A549 (cell line): ENCODE data around the gene VSIR. TPM values are rescaled to one million over a fixed set of nuclear protein-coding genes. Genes with fewer than 3 reads are reported as not detected.

Experiments used
- ATAC-seq, 2 experiments: fragments of 200-7000 bp in 1 of 2; fragments of >200 bp in 1 of 2; cut with Nextera tagmentation in 1 of 2; cut with Tn5 transposase in 1 of 2; 3 replicates each; pipeline versions ENCODE4 v1.8.0 to v1.9.1; 2018 to 2020; ENCODE audit warnings: mild to moderate bottlenecking in 1 of 2, moderate library complexity in 1 of 2
- CTCF ChIA-PET: fragments of 300-600 bp; sonication (Branson Sonifier 250); formaldehyde crosslinking; extraction: SDS; loops from one replicate; lab custom pipeline; 2021; ENCODE audit warnings: antibody characterized with exemption, inconsistent platforms; lab: Yijun Ruan, JAX
- POLR2A ChIA-PET: fragments of 350-600 bp; formaldehyde crosslinking; extraction: SDS; loops from one replicate; lab custom pipeline; 2021; ENCODE audit warnings: antibody characterized with exemption, inconsistent platforms; lab: Yijun Ruan, JAX
- DNase-seq, 2 experiments: peaks; one replicate each; pipeline versions ENCODE4 v3.0.0 to v3.0.0-alpha.2; 2011 to 2016; ENCODE audit warnings: low read depth in 1 of 2, low spot score in 1 of 2
- FAIRE-seq: peaks from 2 replicates; lab custom pipeline; 2011; peaks lifted over from hg19 to GRCh38; lab: Jason Lieb, UNC
- H3K27ac ChIP-seq, 2 experiments: fragments of >200 bp; sonication (Bioruptor Twin); formaldehyde crosslinking; 3 replicates each; pipeline ENCODE4 v1.5.1; 2016 to 2017
- H3K4me1 ChIP-seq: fragments of >200 bp; sonication (Bioruptor Twin); formaldehyde crosslinking; 3 replicates; pipeline ENCODE4 v1.6.1; 2016
- H3K4me2 ChIP-seq: fragments of >200 bp; sonication (Bioruptor Twin); formaldehyde crosslinking; 3 replicates; pipeline ENCODE4 v1.6.1; 2016
- H3K4me3 ChIP-seq: fragments of >200 bp; sonication (Bioruptor Twin); formaldehyde crosslinking; 3 replicates; pipeline ENCODE4 v1.5.1; 2016
- H3K9me3 ChIP-seq: fragments of >200 bp; sonication (Bioruptor Twin); formaldehyde crosslinking; 3 replicates; pipeline ENCODE4 v1.6.1; 2016
- EHF ChIP-seq: fragments of 250-450 bp; sonication (Bioruptor Pico); IDR thresholded peaks from 2 replicates; pipeline ENCODE4 v1.5.0; 2020; ENCODE audit warnings: mild to moderate bottlenecking
- FOXS1 ChIP-seq: fragments of 250-450 bp; sonication (Bioruptor Pico); IDR thresholded peaks from 2 replicates; pipeline ENCODE4 v1.5.0; 2020; ENCODE audit warnings: mild to moderate bottlenecking, moderate library complexity
- HOXA7 ChIP-seq: fragments of 250-450 bp; sonication (Bioruptor Pico); IDR thresholded peaks from 2 replicates; pipeline ENCODE4 v1.5.0; 2020; ENCODE audit warnings: mild to moderate bottlenecking, moderate library complexity
- HOXB5 ChIP-seq: fragments of 250-450 bp; sonication (Bioruptor Pico); IDR thresholded peaks from 2 replicates; pipeline ENCODE4 v1.5.0; 2020; ENCODE audit warnings: mild to moderate bottlenecking, moderate library complexity
- JUNB ChIP-seq: fragments of >200 bp; sonication (Bioruptor Twin); formaldehyde crosslinking; IDR thresholded peaks from 2 replicates; pipeline ENCODE4 v1.6.1; 2016
- RNF2 ChIP-seq: fragments of 200-600 bp; sonication (generic); IDR thresholded peaks from 2 replicates; pipeline ENCODE4 v1.6.1; 2016; ENCODE audit warnings: low read depth, mild to moderate bottlenecking, antibody characterized with exemption, moderate library complexity, borderline replicate concordance
- ZSCAN20 ChIP-seq: fragments of 250-450 bp; sonication (Bioruptor Pico); IDR thresholded peaks from 2 replicates; pipeline ENCODE4 v1.8.0; 2022; ENCODE audit warnings: mild to moderate bottlenecking, moderate library complexity
- WGBS: methylation state at CpG from one replicate; pipeline ENCODE4 v1.1.6; 2017; ENCODE audit errors: missing lambda C conversion rate; 5-methylcytosine and 5-hydroxymethylcytosine counted together
- polyA plus RNA-seq, 4 experiments: library from polyadenylated mRNA; depleted of rRNA in 3 of 4; stranded (reverse); fragments of >200 nt; fragmentation: RNase III in 1 of 4; extraction: RNeasy Plus Mini Kit Qiagen cat#74134 plus additional on column Dnase treatment in 1 of 4; gene quantifications; 2 replicates in 3 of 4; 3 replicates in 1 of 4; pipeline ENCODE4 v1.2.3, GENCODE V29; 2011 to 2017
- TF ChIP-seq, protein P1 (sequence below): fragments of 200-600 bp; sonication (generic); IDR thresholded peaks from 2 replicates; pipeline ENCODE4 v1.6.1; 2016; ENCODE audit warnings: antibody characterized with exemption, mild to moderate bottlenecking, moderate library complexity
- TF ChIP-seq, protein P2 (sequence below): fragments of 250-450 bp; sonication (Bioruptor Pico); IDR thresholded peaks from 2 replicates; pipeline ENCODE4 v1.5.0; 2021; ENCODE audit warnings: mild to moderate bottlenecking, moderate library complexity, borderline replicate concordance

VSIR gene
- polyA plus RNA-seq, 2 of the 4 experiments (the other 2 are of a cell fraction) = 15.5 to 18.5 TPM

DNA sequence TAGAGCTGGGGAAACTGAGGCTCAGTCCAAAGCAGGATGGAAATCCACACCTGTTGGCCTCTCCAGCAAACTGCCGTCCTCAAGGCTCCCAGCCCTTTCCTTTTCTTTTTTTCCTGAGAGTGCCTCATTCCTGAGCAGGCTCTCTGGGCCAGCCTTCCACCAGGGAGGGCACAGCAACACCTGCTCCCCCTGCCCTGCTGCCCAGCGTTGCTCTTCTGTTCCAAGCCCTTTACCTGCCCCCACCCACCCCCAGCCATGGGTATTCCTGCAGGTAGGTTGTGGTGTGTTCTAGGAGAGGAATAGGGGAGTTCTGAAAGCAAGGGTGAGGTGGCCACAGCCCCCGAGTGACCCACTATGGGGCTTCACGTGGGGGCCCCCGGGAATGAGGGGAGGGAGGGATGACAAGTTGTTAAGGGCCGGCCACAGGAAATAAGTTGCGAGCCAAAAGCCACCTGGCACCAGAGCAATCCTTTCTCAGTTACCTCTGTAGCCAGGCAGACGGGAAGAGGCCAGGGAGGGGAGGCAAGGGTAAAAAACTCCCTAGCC lies 19.3 kb downstream of the VSIR start (continued):
- TF ChIP-seq ZSCAN20 (CRISPR knock-in tag) = no peak
- TF ChIP-seq RNF2 = no peak
- no peak for TF ChIP-seq HOXA7 (CRISPR knock-in tag)
- no peak for TF ChIP-seq FOXS1 (CRISPR knock-in tag)
- TF ChIP-seq, all 56 proteins: peak for 0

DNA sequence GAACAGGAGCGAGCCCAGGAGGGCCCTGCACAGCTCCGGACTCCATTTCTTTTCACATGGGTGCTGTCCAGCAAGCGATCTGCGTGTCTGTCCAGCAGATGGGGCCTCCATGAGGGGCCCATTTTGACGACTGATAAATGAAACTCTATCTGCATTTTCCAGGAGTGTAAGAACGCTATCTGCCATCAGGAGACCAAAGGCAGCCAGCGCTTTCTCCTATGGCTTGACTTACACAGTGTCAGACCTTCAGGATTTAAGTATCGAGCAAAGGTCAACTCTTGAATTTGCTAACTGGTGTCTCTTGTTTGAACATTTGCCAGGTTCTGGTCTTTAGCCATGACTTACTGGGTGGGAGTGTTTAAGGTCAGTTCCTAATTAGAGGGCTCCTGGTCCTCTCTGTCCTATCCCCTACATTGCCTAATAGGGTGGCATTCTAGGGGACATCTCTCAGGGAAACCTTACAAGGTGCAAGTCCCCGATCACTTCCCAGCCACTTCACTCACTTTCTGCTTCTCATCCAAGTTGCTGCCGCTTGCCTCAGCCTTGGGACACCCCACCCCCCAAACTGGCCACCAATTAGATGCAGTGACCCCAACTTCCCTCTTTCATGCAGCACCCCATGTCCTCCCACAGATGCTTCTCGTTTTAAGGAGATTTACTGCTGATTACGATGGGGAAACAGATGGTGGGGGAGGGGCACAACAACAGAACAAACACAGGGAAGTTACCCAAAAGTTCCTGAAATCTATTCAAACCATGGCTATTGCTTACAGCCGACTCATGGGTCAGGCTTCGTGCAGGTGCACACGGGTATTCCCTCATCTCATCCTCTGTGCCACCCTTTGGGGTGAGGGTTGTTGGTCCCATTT lies 20.0 kb downstream of the VSIR start:
- DNase-seq = no peak
- whole genome bisulfite sequencing = 80% methylated on average over 15 of the region's 15 CpGs
- Histone ChIP-seq H3K4me1 (peaks cover 15% of the 10 kb centered on the region), H3K4me2 (peak overlapping the region; percentile 33; the same call in 2 of the 3 replicates), H3K9me3 (no peaks in the 10 kb centered on the region), H3K27ac (peak overlapping the region in 1 of 2 experiments; percentile 16; a peak in 1 of 6 replicates), H3K4me3 (no peak overlapping the region)
- ATAC-seq = peak in 1 of 2 experiments; percentile 47; a peak in 3 of 6 replicates
- ChIA-PET CTCF (interaction anchor here (1.0 to 2.5 kb wide), 2 partner anchors 11 to 20 kb away, joined by 6 to 14 read pairs; partner anchors contain the start of gene VSIR), POLR2A (no interaction called here)
- no peak for FAIRE-seq
- TF ChIP-seq, protein P1, sequence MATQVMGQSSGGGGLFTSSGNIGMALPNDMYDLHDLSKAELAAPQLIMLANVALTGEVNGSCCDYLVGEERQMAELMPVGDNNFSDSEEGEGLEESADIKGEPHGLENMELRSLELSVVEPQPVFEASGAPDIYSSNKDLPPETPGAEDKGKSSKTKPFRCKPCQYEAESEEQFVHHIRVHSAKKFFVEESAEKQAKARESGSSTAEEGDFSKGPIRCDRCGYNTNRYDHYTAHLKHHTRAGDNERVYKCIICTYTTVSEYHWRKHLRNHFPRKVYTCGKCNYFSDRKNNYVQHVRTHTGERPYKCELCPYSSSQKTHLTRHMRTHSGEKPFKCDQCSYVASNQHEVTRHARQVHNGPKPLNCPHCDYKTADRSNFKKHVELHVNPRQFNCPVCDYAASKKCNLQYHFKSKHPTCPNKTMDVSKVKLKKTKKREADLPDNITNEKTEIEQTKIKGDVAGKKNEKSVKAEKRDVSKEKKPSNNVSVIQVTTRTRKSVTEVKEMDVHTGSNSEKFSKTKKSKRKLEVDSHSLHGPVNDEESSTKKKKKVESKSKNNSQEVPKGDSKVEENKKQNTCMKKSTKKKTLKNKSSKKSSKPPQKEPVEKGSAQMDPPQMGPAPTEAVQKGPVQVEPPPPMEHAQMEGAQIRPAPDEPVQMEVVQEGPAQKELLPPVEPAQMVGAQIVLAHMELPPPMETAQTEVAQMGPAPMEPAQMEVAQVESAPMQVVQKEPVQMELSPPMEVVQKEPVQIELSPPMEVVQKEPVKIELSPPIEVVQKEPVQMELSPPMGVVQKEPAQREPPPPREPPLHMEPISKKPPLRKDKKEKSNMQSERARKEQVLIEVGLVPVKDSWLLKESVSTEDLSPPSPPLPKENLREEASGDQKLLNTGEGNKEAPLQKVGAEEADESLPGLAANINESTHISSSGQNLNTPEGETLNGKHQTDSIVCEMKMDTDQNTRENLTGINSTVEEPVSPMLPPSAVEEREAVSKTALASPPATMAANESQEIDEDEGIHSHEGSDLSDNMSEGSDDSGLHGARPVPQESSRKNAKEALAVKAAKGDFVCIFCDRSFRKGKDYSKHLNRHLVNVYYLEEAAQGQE = peak; percentile 59; the same call in 1 of the 2 replicates
- TF ChIP-seq HOXB5 (CRISPR knock-in tag) = no peak

DNA sequence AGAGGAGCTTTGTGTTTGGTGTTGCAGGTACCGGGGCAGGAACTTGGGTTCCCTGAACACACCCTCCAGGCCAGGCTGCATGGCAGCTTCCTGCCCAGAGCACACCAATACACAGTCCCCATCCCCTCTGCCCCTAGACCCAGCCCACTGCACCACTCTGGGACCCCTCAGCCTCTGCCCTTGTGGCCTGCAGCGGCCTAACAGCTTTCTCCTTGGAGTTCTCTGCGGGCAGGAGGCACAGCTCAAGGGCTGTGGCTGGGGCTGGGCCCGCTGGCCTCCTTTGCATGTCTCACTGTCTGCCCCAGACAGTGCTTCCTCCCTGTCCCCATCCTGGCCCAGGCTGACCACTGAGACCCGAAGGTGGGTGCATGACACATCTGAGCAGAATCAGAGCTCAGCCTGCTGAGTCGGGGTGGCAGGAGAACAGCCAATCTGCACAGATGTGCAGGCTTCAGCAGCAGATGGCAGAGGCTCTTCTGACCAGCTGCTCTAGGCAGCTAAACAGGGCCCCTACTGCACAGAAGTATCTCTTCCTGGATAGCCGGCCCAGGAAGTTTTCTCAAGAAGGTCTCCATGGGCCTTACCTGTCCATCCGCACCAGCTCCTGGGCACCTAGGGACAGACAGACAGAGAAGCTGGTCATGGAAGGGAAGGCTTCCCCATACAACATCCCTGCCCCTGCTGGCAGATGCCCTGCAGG lies 20.8 kb downstream of the VSIR start:
- Histone ChIP-seq H3K4me3 (no peak overlapping the region), H3K9me3 (no peaks in the 10 kb centered on the region), H3K4me2 (peak overlapping the region; percentile 33; the same call in 2 of the 3 replicates), H3K4me1 (peaks cover 15% of the 10 kb centered on the region), H3K27ac (0 out of 6 replicates have a peak overlapping the region, but pooled peaks of 1 of the 2 experiments have one; percentile 16)
- TF ChIP-seq HOXA7 (CRISPR knock-in tag) (no peak), JUNB (no peak), EHF (CRISPR knock-in tag) (no peak)
- TF ChIP-seq, protein P2, sequence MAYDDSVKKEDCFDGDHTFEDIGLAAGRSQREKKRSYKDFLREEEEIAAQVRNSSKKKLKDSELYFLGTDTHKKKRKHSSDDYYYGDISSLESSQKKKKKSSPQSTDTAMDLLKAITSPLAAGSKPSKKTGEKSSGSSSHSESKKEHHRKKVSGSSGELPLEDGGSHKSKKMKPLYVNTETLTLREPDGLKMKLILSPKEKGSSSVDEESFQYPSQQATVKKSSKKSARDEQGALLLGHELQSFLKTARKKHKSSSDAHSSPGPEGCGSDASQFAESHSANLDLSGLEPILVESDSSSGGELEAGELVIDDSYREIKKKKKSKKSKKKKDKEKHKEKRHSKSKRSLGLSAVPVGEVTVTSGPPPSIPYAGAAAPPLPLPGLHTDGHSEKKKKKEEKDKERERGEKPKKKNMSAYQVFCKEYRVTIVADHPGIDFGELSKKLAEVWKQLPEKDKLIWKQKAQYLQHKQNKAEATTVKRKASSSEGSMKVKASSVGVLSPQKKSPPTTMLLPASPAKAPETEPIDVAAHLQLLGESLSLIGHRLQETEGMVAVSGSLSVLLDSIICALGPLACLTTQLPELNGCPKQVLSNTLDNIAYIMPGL (CRISPR knock-in tag) = no peak
- ATAC-seq (peak in 1 of 2 experiments; percentile 19; a peak in 3 of 6 replicates), DNase-seq (no peak), FAIRE-seq (no peak)
- POLR2A ChIA-PET = interaction anchor here (0.8 to 0.9 kb wide), 2 partner anchors 14 to 21 kb away, joined by 3 to 4 read pairs; partner anchors contain the start of gene VSIR
- WGBS = 79% methylated on average over 8 of the region's 8 CpGs
- CTCF ChIA-PET = interaction anchor here (0.8 to 2.5 kb wide), 7 partner anchors 10 to 434 kb away, joined by 3 to 14 read pairs (median 3); partner anchors contain the start of genes SLC29A3 and VSIR
